Smooth muscle cell (in vitro differentiated cells): ENCODE results near the gene KCTD10. TPM values are rescaled to one million over a fixed set of nuclear protein-coding genes. Genes with fewer than 3 reads are reported as not detected.
"Not testable (repeated sequence)": the region's sequence is repeated elsewhere in the genome, so short reads cannot be mapped to it uniquely, and the experiment has no call there.

Experiments used
- DNase-seq: peaks from one replicate; lab custom pipeline; 2025; ENCODE audit not compliant: unreplicated experiment; lab: John Stamatoyannopoulos, UW
- H2AFZ ChIP-seq: fragments of 200-600 bp; sonication (generic); 2 replicates; pipeline ENCODE4 v1.6.0; 2016; ENCODE audit warnings: antibody characterized with exemption, low read depth, mild to moderate bottlenecking
- H3F3A ChIP-seq: fragments of 200-600 bp; sonication (generic); 2 replicates; pipeline ENCODE4 v1.6.0; 2017; ENCODE audit warnings: antibody characterized with exemption, low read depth
- H3K27ac ChIP-seq: fragments of 200-600 bp; sonication (generic); 2 replicates; pipeline ENCODE4 v1.5.1; 2016; ENCODE audit warnings: low read depth, mild to moderate bottlenecking
- H3K27me3 ChIP-seq: fragments of 200-600 bp; sonication (generic); 2 replicates; pipeline ENCODE4 v1.6.1; 2016; ENCODE audit warnings: low read depth, mild to moderate bottlenecking
- H3K36me3 ChIP-seq: fragments of 200-600 bp; sonication (generic); 2 replicates; pipeline ENCODE4 v1.5.1; 2016; ENCODE audit warnings: low read depth
- H3K4me1 ChIP-seq: fragments of 200-600 bp; sonication (generic); 2 replicates; pipeline ENCODE4 v1.5.1; 2016; ENCODE audit warnings: low read depth
- H3K4me2 ChIP-seq: fragments of 200-600 bp; sonication (generic); 2 replicates; pipeline ENCODE4 v1.6.0; 2016; ENCODE audit warnings: mild to moderate bottlenecking
- H3K4me3 ChIP-seq: fragments of 200-600 bp; sonication (generic); 2 replicates; pipeline ENCODE4 v1.5.1; 2016; ENCODE audit warnings: mild to moderate bottlenecking
- H3K79me2 ChIP-seq: fragments of 200-600 bp; sonication (generic); 2 replicates; pipeline ENCODE4 v1.6.0; 2016; ENCODE audit warnings: low read depth, mild to moderate bottlenecking
- H3K9ac ChIP-seq: fragments of 200-600 bp; sonication (generic); 2 replicates; pipeline ENCODE4 v1.6.0; 2016; ENCODE audit warnings: low read depth
- H3K9me3 ChIP-seq: fragments of 200-600 bp; sonication (generic); replicated peaks from 2 replicates; pipeline ENCODE4 v1.5.1; 2016; ENCODE audit warnings: low read depth
- H4K20me1 ChIP-seq: fragments of 200-600 bp; sonication (generic); 2 replicates; pipeline ENCODE4 v1.6.0; 2016; ENCODE audit warnings: low read depth
- CTCF ChIP-seq: fragments of 200-600 bp; sonication (generic); IDR thresholded peaks from 2 replicates; pipeline ENCODE4 v1.5.1; 2017; ENCODE audit warnings: borderline replicate concordance, mild to moderate bottlenecking, antibody characterized with exemption; ENCODE audit not compliant: insufficient read depth, poor library complexity, severe bottlenecking
- WGBS: methylation state at CpG from one replicate; pipeline ENCODE4 v1.1.7; 2016; ENCODE audit warnings: low lambda C conversion rate; 5-methylcytosine and 5-hydroxymethylcytosine counted together
- polyA plus RNA-seq: library from polyadenylated mRNA; unstranded; fragments of >200 nt; fragmentation: Nextera tagmentation; extraction: Ambion mirVana; gene quantifications from 2 replicates; pipeline ENCODE4 v1.2.1, GENCODE V29; 2016
- total RNA-seq: library from RNA; depleted of rRNA; stranded (reverse); fragments of >200 nt; gene quantifications from 2 replicates; pipeline ENCODE4 v1.2.3, GENCODE V29; 2014

Gene KCTD10
- total and polyA plus RNA-seq, 2 experiments from 2014 or later = 79.6 to 89.7 TPM

- no peaks in the 10 kb centered on the region for H3F3A ChIP-seq
- peak overlapping the region; percentile 95 for H3K9ac ChIP-seq
- no peaks in the 10 kb centered on the region for H3K9me3 ChIP-seq
- peaks cover 18% of the 10 kb centered on the region for H3K4me1 ChIP-seq
- no peak overlapping the region for H2AFZ ChIP-seq
- peak overlapping the region; percentile 90 for H3K27ac ChIP-seq
- DNase-seq = no peak
- H4K20me1 ChIP-seq = peaks cover 51% of the 10 kb centered on the region
- WGBS = 13% methylated on average over 19 of the region's 19 CpGs
- peak overlapping the region; percentile 64 for H3K4me3 ChIP-seq
- no peaks in the 10 kb centered on the region for H3K36me3 ChIP-seq
- peak overlapping the region; percentile 99 for H3K4me2 ChIP-seq
- TF ChIP-seq CTCF = no peak
- H3K79me2 ChIP-seq = peaks cover 92% of the 10 kb centered on the region
- H3K27me3 ChIP-seq = no peaks in the 10 kb centered on the region
Measured at GRCh38 chr12:109475993-109476806, 900 bp downstream of the KCTD10 start.

GRCh38 chr12:109475121-109475520 lies 2.0 kb downstream of the KCTD10 start:
- peak overlapping the region; percentile 30 for H3K27ac ChIP-seq
- WGBS = 95% methylated on average over 7 of the region's 7 CpGs
- no peaks in the 10 kb centered on the region for H3K27me3 ChIP-seq
- peak overlapping the region; percentile 99 for H3K4me2 ChIP-seq
- DNase-seq = no peak
- H3K9ac ChIP-seq = no peak overlapping the region
- H3K9me3 ChIP-seq = no peaks in the 10 kb centered on the region
- no peaks in the 10 kb centered on the region for H3K36me3 ChIP-seq
- peaks cover 97% of the 10 kb centered on the region for H3K79me2 ChIP-seq
- peaks cover 18% of the 10 kb centered on the region for H3K4me1 ChIP-seq
- no peak for TF ChIP-seq CTCF
- H2AFZ ChIP-seq = no peak overlapping the region
- no peak overlapping the region for H3K4me3 ChIP-seq
- peaks cover 62% of the 10 kb centered on the region for H4K20me1 ChIP-seq
- H3F3A ChIP-seq = peaks cover 3% of the 10 kb centered on the region

GRCh38 chr12:109473526-109474270 lies 3.4 kb downstream of the KCTD10 start:
- peaks cover 76% of the 10 kb centered on the region for H4K20me1 ChIP-seq
- not testable (repeated sequence) for H3K36me3 ChIP-seq, H2AFZ ChIP-seq, H3K4me3 ChIP-seq, H3K9me3 ChIP-seq, H3K9ac ChIP-seq, H3F3A ChIP-seq, DNase-seq, H3K27me3 ChIP-seq
- H3K79me2 ChIP-seq = peaks cover 97% of the 10 kb centered on the region
- H3K27ac ChIP-seq = peak overlapping the region; percentile 75
- H3K4me1 ChIP-seq = peaks cover 15% of the 10 kb centered on the region
- peak overlapping the region; percentile 99 for H3K4me2 ChIP-seq
- WGBS = 96% methylated on average over 16 of the region's 16 CpGs

GRCh38 chr12:109473006-109473405 lies 4.1 kb downstream of the KCTD10 start:
- Histone ChIP-seq H3K4me3 (no peak overlapping the region), H3K79me2 (peaks cover 97% of the 10 kb centered on the region), H3K36me3 (no peaks in the 10 kb centered on the region), H3K9ac (no peak overlapping the region), H4K20me1 (peaks cover 80% of the 10 kb centered on the region), H3K27me3 (no peaks in the 10 kb centered on the region), H3F3A (peaks cover 3% of the 10 kb centered on the region), H3K4me2 (peak overlapping the region; percentile 27), H3K9me3 (no peaks in the 10 kb centered on the region), H3K27ac (peak overlapping the region; percentile 75), H3K4me1 (peaks cover 8% of the 10 kb centered on the region), H2AFZ (no peak overlapping the region)
- DNase-seq = no peak
- WGBS = 83% methylated on average over 3 of the region's 3 CpGs
- TF ChIP-seq CTCF = no peak
